Epithelial cell of esophagus (primary cell): ENCODE data around the gene FSD1.

Experiments
- DNase-seq: peaks from one replicate; pipeline ENCODE4 v3.0.0; 2010; ENCODE audit warnings: low read depth
- H3K4me3 ChIP-seq: 2 replicates; pipeline ENCODE4 v1.5.1; 2011; ENCODE audit warnings: mild to moderate bottlenecking, low read length, control low read depth
- TF ChIP-seq, protein P1 (sequence below): IDR thresholded peaks from 2 replicates; pipeline ENCODE4 v1.5.1; 2011; ENCODE audit warnings: low read depth, mild to moderate bottlenecking, low read length, control low read depth, inconsistent platforms; ENCODE audit not compliant: insufficient read depth; ENCODE audit errors: missing control alignments

Gene FSD1

DNA sequence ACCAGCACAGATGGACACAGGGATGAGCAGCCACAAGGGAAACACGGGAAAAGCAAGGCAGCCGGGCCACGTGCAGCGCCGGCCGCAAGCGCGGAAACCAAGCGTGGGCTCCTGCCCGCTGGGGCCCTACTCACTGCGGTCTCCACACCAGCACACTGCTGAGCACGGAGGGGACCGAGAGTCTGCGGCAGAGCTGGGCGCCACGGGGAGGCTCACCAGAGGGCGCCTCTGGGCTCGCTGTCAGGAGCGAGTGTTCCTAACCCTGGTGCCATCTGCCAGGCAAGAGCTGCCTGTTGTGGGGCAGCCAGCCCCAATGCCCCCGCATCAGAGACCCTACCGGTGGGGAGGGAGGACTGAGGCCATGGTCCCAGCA, 65.5 kb downstream of the FSD1 start:
- TF ChIP-seq, protein P1, sequence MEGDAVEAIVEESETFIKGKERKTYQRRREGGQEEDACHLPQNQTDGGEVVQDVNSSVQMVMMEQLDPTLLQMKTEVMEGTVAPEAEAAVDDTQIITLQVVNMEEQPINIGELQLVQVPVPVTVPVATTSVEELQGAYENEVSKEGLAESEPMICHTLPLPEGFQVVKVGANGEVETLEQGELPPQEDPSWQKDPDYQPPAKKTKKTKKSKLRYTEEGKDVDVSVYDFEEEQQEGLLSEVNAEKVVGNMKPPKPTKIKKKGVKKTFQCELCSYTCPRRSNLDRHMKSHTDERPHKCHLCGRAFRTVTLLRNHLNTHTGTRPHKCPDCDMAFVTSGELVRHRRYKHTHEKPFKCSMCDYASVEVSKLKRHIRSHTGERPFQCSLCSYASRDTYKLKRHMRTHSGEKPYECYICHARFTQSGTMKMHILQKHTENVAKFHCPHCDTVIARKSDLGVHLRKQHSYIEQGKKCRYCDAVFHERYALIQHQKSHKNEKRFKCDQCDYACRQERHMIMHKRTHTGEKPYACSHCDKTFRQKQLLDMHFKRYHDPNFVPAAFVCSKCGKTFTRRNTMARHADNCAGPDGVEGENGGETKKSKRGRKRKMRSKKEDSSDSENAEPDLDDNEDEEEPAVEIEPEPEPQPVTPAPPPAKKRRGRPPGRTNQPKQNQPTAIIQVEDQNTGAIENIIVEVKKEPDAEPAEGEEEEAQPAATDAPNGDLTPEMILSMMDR: peak; percentile 59
- peak overlapping the region; percentile 31 for H3K4me3 ChIP-seq
- DNase-seq: peak; percentile 83

DNA sequence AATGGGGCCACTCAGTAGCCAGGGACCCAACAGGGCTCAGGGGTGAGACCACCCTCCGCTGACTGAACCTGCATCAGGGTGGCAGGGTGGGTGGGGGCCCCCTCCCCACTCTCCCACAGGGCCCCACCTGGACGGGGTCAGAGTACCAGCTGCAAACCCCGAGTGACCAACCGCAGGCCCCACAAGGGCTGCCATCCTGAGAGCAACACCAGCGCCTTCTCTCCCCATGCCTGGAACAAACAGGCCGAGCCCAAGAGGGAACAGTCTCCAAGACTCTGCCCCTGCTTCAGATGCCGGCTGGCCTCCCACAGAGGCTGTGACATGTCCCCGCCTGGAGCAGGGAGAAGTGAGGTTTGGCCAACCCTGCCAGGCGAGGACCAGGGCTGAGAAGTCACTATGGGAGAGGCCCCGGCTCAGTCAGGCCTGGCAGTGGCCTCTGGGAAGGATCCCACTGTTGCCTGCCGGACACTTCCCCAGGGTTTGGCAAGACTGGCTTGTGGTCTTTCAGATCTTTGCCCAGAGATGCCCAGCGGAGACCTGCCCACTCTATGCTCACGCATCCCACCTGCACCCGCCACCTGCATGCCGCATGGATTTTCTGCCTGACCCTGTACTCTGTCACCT, 66.1 kb downstream of the FSD1 start:
- TF ChIP-seq, protein P1: no peak
- H3K4me3 ChIP-seq: no peak overlapping the region
- DNase-seq: no peak

GRCh38 chr19:4371247-4372164, 67.1 kb downstream of the FSD1 start:
- DNase-seq: no peak
- no peak overlapping the region for H3K4me3 ChIP-seq
- TF ChIP-seq, protein P1: no peak

- TF ChIP-seq, protein P1: no peak
- no peak overlapping the region for H3K4me3 ChIP-seq
- DNase-seq: no peak
Observed at GRCh38 chr19:4372165-4373012, 68.0 kb downstream of the FSD1 start.

DNA sequence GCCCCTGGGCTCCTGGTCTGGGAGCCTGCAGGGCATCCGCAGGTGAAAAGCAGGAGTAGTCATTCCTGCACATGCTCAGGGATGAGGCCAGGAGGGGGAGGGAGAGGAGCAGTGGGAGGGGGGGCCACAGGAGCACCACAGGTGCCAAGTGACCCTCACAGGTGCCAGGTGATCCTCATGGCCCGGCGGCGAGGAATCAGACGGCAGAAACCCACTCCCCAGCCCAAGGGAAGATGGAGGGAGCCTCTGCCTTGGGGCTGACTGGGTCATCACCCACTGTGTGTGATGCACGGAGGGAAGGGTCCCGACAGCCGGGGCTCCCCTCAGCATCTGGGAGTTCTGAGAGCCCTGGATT, 68.6 kb downstream of the FSD1 start:
- DNase-seq: no peak
- H3K4me3 ChIP-seq: no peak overlapping the region
- TF ChIP-seq, protein P1: no peak
